Measurements from ENCODE around the gene UBR2. TPM values are rescaled to one million over a fixed set of nuclear protein-coding genes. Genes with fewer than 3 reads are reported as not detected.

The UBR2 gene
- total and polyA plus RNA-seq, 2 of the 13 experiments (the other 11 are each of a cell fraction or from before 2014, with no cell fraction given), result 17.6 to 29.3 TPM

- ATAC-seq, result no peak; the same call in 2 of the 3 replicates
- Histone ChIP-seq H3K4me1 (ENCODE audit: insufficient read depth, low read length) (no peaks in the 10 kb centered on the region), H2AFZ (ENCODE audit: low read length) (no peak overlapping the region), H3K36me3 (replicated peaks in 1 of 2; ENCODE audit: control insufficient read depth in 1 of 2, insufficient read depth in 2 of 2, low read length in 2 of 2) (peaks cover 21 to 56% of the 10 kb centered on the region in 2 experiments), H3K27me3 (ENCODE audit: control insufficient read depth in 1 of 2, insufficient read depth in 2 of 2, low read length in 2 of 2) (no peaks in the 10 kb centered on the region), H3K4me3 (replicated peaks in 1 of 3; ENCODE audit: insufficient read depth in 1 of 3, low read depth in 2 of 3, low read length in 3 of 3) (no peak overlapping the region), H3K27ac (ENCODE audit: extremely low read length, insufficient read depth, low read length) (no peak overlapping the region), H3K79me2 (ENCODE audit: insufficient read depth, low read length) (no peaks in the 10 kb centered on the region), H4K20me1 (ENCODE audit: insufficient read depth, low read length) (no peaks in the 10 kb centered on the region), H3K4me2 (ENCODE audit: low read depth, low read length) (no peak overlapping the region), H3K9me3 (ENCODE audit: low read length) (no peaks in the 10 kb centered on the region), H3K9ac (ENCODE audit: insufficient read depth, low read depth, low read length) (no peak overlapping the region)
- ChIA-PET CTCF (ENCODE audit: low intra/inter-chr PET ratio, low total read pairs) (no interaction called here), POLR2A (no interaction called here)
- BruUV-seq (replicated peaks), result no TSS peak
- intact Hi-C loops (cut with micrococcal nuclease; ENCODE audit: unreplicated experiment) (no loop called here), in situ Hi-C loops (cut with HindIII; ENCODE audit: extremely low pct_ligation_motif_present, low pct_unique_long_range_greater_than_20kb) (no loop called here)
- no peak for FAIRE-seq
- WGBS (ENCODE audit: low lambda C conversion rate), result 97% methylated on average over 5 of the region's 5 CpGs
- TF ChIP-seq KLF6 (CRISPR knock-in tag; IDR thresholded peaks at IDR 0.05) (no peak), MED1 (CRISPR knock-in tag; IDR thresholded peaks at IDR 0.05) (no peak), ZNF180 (CRISPR knock-in tag; IDR thresholded peaks at IDR 0.05; ENCODE audit: borderline replicate concordance, low read depth) (no peak), ZBTB38 (CRISPR knock-in tag; IDR thresholded peaks at IDR 0.05) (no peak), MIXL1 (CRISPR knock-in tag; IDR thresholded peaks at IDR 0.05) (no peak), SETDB1 (CRISPR knock-in tag; IDR thresholded peaks at IDR 0.05; ENCODE audit: borderline replicate concordance) (no peak), ZNF17 (CRISPR knock-in tag; IDR thresholded peaks at IDR 0.05) (no peak), CAMTA2 (CRISPR knock-in tag; IDR thresholded peaks at IDR 0.05; ENCODE audit: borderline replicate concordance) (no peak), RNF2 (conservative IDR thresholded peaks at IDR 0.05; ENCODE audit: low read depth) (no peak), CBFB (CRISPR knock-in tag; IDR thresholded peaks at IDR 0.05) (no peak), PTBP1 (IDR thresholded peaks at IDR 0.05; ENCODE audit: low read depth, low read length, poor library complexity, severe bottlenecking) (no peak), TMF1 (CRISPR knock-in tag; IDR thresholded peaks at IDR 0.05; ENCODE audit: low read depth) (no peak)
- no peak for DNase-seq (ENCODE audit: low spot score)
Observed at GRCh38 chr6:42690151-42690702, 126.4 kb downstream of the UBR2 start.
